NCI-H2196 (cell line): ENCODE data around the gene INSYN2B.

Experiments used
- DNase-seq: peaks from one replicate; lab custom pipeline; 2025; ENCODE audit not compliant: unreplicated experiment; lab: John Stamatoyannopoulos, UW

The INSYN2B gene

DNA sequence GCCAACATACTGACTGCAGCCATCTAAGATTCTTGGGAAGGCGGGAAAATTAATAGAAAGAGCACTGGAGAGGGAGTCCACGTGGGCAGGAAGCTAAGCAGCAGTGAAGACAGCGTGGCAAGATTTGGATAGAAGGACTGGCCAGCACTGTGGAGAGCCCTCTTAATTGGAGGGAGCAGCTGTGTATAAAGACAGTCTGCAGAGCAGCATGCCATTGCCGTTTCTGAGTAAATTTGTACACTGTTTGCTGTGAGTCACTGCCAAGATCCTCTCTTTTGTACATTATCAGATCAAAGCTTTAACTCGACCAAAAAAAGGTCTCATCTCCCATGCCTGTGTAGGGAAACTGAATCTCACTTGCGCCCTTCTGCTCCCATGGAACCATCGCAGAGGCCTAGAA, 45.3 kb downstream of the INSYN2B start:
- no peak for DNase-seq

DNA sequence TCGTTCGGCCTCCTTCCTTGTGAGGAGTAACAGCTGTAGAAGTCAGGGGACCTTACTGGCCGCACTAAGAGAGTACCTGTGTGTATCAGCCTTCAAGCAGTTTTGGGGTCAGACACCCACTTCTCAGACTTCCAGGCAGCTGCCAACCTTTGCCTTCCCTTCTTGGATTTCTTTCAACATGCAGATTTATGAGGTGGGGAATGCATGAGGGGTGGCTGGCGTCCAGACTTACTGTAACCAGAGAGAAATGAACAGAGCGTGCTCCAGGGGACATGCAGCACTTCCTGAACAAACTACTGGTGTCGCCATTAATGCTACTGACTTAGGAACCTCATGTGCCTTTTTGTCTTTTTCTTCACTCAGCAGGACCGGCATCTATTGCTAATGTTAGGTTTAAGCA, 46.7 kb downstream of the INSYN2B start:
- DNase-seq: no peak

DNA sequence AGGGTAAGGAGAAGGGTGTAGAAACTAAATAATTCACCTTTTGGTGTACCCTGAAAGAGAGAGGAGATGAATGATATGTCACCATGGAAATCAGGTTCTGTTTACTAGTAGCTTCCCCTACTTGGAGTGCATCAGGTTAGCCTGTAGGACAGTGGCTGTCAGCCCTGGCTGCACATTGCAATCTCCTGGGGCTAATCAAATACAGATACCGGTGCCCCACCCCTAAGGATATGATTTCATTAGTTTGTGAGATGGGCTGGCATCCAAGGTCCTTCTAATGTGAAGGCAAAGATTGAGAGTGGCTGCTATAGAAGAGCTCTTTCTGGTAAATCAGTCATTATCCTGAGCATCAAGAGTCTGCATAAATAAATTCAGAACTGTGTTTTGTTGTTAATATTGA, 47.2 kb downstream of the INSYN2B start:
- no peak for DNase-seq

DNA sequence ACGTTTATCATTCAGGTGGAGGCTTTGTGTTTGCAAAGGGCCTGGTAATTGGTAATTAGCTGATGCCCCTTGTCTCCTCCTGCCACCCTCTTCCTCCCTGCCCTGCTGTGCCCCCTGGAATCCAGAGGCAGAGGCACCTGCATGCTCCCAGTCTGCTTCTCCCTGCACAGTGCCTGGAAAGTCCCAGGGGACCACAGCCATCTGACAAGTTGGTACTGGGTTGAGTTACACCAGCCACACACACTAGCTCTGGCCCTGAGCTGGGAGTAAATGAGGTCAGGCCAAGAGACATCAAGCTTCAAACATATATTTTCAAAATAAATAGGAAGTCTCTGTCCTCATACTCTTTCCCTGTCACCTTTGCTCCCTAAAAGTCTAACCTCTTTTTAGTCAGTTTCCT, 56.3 kb downstream of the INSYN2B start:
- no peak for DNase-seq

DNA sequence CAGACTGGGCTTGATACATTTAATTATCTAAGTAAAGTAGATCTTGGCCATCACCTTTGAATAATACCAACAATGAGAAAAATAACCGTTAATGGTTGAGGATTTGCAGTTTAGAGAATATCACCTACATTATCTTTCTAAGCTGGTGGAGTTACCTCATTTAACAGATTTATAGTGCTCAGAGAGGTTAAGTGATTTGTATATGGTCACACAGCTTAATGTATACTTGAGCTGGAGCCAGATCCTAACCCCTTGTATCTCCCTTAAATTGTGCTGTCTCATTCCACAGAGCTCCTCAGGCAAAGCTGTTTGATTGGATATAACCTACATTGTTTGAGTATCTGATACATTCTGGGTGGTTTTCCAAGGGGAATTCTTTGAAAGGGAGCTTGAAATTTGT, 57.8 kb downstream of the INSYN2B start:
- DNase-seq: no peak

DNA sequence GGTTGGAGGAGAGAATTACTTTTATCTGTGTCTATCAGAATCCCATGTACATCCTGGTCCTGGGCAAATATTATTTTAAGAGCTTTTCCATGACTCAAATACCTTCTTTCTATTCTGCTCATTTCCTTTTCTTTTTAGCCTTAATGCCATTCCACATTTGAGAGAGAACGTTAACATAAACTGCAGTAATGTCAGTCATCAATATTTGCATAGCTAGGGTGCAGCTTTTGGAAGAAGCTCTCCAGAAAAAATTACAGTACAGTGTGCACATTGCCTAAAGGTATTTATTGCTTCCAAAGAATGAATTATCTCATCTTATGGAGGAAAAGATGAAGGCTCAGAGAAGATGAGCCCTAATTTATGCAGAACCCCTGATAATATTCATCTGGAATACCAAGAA, 58.3 kb downstream of the INSYN2B start:
- DNase-seq: no peak

DNA sequence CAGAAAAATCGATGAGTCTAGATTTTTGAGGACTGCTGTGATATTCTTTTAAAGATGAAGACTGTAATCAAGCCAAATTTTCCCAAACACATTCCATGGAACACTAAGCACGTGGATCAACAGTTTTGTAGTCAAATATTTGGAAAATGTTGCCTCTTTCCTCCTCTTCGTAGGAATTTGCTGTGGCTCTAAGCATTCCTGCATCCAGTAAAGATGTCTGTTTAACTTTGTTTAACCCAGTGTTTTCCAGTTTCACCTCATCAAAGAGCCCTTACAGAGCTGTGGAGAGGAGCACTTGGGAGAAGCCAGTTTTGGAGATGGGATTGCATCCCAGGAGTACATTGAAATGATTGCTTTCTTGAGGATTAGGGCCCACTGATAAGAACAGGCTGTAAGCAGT, 58.9 kb downstream of the INSYN2B start:
- DNase-seq: no peak

DNA sequence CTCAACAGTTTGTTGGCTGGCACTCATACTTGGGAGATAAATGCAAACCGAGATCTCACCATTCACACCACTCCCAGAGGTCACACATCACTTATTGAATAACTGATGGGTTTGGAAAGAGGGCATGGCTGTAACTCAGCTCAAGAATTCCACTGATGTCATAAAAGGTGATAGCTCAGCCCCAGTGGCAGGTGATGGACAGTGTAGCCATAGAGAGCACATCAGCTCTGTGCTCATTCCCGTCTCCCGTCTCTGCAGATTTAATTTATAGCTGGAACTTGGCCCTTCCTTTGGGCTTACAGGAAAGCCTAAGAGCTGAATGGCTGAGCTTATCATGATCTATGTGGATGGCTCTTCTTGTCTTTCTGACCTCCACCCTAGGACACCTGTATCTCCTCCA, 59.8 kb downstream of the INSYN2B start:
- no peak for DNase-seq

DNA sequence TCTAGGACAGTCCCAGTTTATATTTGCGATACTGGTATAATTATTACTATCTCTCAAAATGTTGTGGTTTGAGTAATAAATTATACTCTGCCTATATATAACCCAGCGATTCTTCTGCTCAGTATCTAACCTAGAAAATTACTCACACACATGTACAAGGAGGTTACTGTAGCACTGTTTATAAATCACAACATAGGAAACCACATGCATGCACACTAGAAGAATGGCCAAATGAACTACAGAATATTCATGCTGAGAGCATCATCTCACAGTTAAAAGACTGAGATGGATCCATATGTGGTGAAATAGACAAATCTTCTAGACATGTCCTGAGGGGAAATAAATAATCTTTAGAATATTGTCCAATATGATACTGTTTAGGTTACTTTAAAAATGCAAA, 62.1 kb downstream of the INSYN2B start:
- no peak for DNase-seq

DNA sequence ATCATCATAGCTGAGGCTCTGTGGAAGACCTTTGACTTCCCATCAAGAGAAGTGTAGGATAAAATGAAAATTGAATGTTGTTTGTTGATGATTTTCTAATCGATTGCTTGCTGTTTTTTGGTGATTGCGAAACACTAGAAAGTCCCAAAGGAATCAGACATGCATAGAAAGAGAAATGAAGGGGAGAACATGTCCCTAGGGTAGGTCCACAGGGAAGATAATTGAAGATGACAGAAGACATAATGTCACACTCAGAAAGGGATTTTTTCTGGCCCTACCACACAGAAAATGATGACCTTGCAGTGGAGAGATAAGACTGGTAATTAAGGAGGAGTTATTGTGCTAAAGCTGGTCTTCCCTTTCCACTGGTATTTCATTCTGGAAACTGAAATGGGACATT, 62.8 kb downstream of the INSYN2B start:
- DNase-seq: no peak

GRCh38 chr5:169914766-169915165, 65.5 kb downstream of the INSYN2B start:
- DNase-seq: no peak

- DNase-seq: no peak
Observed at GRCh38 chr5:169913479-169913878, 66.8 kb downstream of the INSYN2B start.

DNA sequence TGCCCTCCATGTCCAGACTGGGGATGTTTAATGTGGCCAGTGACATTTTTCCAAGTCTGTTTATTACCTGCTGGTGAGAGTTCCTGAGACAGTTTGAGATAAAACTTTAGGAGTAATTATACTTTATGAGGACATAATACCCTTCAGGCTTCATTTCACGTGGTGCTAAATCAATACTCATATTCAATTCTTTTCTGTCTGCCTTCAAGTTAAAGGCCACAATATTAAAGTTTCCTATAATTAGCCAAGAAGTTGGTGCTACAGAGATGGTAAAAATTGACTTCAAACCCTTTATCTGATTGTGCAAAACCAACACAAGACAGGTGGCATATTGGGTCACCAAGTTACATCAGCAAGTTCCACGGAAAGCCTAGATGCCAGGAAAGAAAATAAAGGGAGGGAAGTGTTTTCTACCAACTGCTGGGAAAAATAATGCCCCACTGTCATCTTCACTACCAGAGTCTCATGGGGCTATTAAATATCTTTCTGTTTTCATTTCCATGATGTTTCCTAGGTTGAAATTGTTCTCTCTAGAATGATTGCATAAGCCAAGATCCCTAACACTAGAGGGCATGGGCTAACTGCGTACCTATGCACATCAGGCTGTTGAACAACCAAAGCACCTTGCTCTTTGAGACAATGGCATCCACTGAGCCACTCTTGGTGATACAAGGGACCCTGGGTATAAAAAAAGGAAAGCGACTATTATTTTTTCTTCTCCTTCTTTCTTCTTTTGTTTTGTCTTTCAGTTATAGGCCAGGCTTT, 68.7 kb downstream of the INSYN2B start:
- no peak for DNase-seq

GRCh38 chr5:169910393-169910792, 69.9 kb downstream of the INSYN2B start:
- DNase-seq: no peak

GRCh38 chr5:169909945-169910344, 70.3 kb downstream of the INSYN2B start:
- no peak for DNase-seq

- DNase-seq: no peak
Observed at GRCh38 chr5:169908864-169909263, 71.4 kb downstream of the INSYN2B start.

DNA sequence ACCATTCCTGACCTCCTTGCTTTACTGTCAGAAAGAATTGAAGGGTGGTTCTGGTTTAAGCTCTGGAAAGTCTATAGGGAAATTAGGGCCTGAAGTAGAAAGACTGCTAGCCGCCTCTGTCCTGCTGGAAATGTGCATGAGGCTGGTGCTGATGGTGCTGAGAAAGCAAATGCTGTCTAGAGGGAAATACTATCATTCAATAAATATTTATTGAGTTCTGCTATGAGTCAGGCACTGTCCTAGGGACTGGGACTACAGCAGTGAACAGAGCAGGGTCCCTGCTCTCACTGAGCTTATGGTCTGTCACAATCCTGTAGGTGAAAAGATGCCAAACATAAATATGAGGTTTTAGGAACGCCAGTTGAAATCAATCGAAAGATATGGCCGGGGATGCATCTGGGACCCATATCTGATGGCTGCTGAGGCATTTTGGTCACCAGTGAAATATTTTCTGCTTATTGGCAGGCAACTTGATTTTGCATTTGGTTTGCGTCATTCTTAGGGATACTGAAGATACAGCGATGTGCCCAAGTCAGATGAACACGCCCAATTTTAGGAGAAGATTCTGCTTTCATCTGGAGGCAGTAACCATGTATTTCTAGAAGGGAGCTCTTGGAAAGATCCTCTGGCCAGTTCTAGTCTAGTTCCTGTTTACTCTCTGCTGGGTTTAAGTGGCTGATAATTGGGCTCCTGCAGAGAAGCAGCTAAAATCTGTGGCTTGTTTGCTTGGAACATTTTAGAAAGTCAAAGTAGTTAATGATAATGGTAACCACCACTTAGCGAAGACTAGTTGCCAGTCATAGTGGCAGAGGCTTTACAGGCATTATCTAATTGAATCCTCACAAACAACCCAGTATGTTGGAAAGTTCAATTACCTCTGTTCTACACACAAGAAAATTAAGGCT, 73.3 kb downstream of the INSYN2B start:
- no peak for DNase-seq

- DNase-seq: no peak
Observed at GRCh38 chr5:169905017-169905416, 75.3 kb downstream of the INSYN2B start.

- DNase-seq: no peak
Observed at GRCh38 chr5:169904508-169904907, 75.8 kb downstream of the INSYN2B start.

GRCh38 chr5:169904059-169904458, 76.2 kb downstream of the INSYN2B start:
- no peak for DNase-seq

GRCh38 chr5:169901896-169902295, 78.4 kb downstream of the INSYN2B start:
- no peak for DNase-seq

- DNase-seq: no peak
Observed at GRCh38 chr5:169897481-169897880, 82.8 kb downstream of the INSYN2B start.
